SIG-M5 treated with dmso at 0.1 percent for 504 hours (cell line): ENCODE measurements around the gene INSIG1.

Experiments used
- DNase-seq: peaks from one replicate; lab custom pipeline; 2025; ENCODE audit not compliant: unreplicated experiment; lab: John Stamatoyannopoulos, UW

INSIG1 gene

GRCh38 chr7:155297517-155298287, at the start of gene INSIG1:
Gene INSIG1 (plus strand): TSS chr7:155297878. CDS start chr7:155298286, 408 bp downstream.
- peak; percentile 82 for DNase-seq

GRCh38 chr7:155248366-155248756, 49.3 kb upstream of the INSIG1 start:
- DNase-seq = no peak

- DNase-seq = no peak
These were observed 45.8 kb upstream of the INSIG1 start for GRCh38 chr7:155251831-155252230.

- no peak for DNase-seq
These were observed 45.2 kb upstream of the INSIG1 start for GRCh38 chr7:155252444-155252887.

GRCh38 chr7:155252892-155253501, 44.7 kb upstream of the INSIG1 start:
- DNase-seq = no peak

GRCh38 chr7:155254018-155254417, 43.7 kb upstream of the INSIG1 start:
- DNase-seq = no peak

GRCh38 chr7:155255071-155255470, 42.6 kb upstream of the INSIG1 start:
- DNase-seq = no peak

GRCh38 chr7:155255621-155256020, 42.1 kb upstream of the INSIG1 start:
- DNase-seq = no peak

GRCh38 chr7:155256081-155256760, 41.5 kb upstream of the INSIG1 start:
- no peak for DNase-seq

- no peak for DNase-seq
These were observed 40.8 kb upstream of the INSIG1 start for GRCh38 chr7:155256761-155257481.

- DNase-seq = no peak
These were observed 40.0 kb upstream of the INSIG1 start for GRCh38 chr7:155257482-155258225.

- no peak for DNase-seq
These were observed 39.5 kb upstream of the INSIG1 start for GRCh38 chr7:155258226-155258560.

- DNase-seq = no peak
These were observed 37.7 kb upstream of the INSIG1 start for GRCh38 chr7:155259866-155260497.

- DNase-seq = no peak
These were observed 37.2 kb upstream of the INSIG1 start for GRCh38 chr7:155260498-155260872.

GRCh38 chr7:155261031-155261985, 36.4 kb upstream of the INSIG1 start:
- DNase-seq = no peak

GRCh38 chr7:155262031-155262430, 35.6 kb upstream of the INSIG1 start:
- DNase-seq = no peak

GRCh38 chr7:155263051-155263450, 34.6 kb upstream of the INSIG1 start:
- DNase-seq = no peak

GRCh38 chr7:155263581-155264143, 34.0 kb upstream of the INSIG1 start:
- DNase-seq = no peak

- DNase-seq = no peak
These were observed 32.5 kb upstream of the INSIG1 start for GRCh38 chr7:155265144-155265543.
